Activated B cell treated with CpG ODN at 0.5 μM for 24 hours (primary cell): ENCODE results near the gene MTFP1. TPM values are rescaled to one million over a fixed set of nuclear protein-coding genes. Genes with fewer than 3 reads are reported as not detected.

Experiments
- ATAC-seq: fragments of 200-7000 bp; cut with Tn5 transposase; one replicate; pipeline ENCODE4 v1.10.0; 2021; ENCODE audit warnings: low read depth, mild to moderate bottlenecking, moderate library complexity
- CTCF ChIA-PET: fragments of 350-600 bp; sonication (Branson Sonifier 250); formaldehyde crosslinking; loops from one replicate; lab custom pipeline; 2021; ENCODE audit warnings: antibody characterized with exemption; lab: Charles Lee
- POLR2A ChIA-PET: fragments of 350-600 bp; sonication (Branson Sonifier 250); formaldehyde crosslinking; loops from one replicate; lab custom pipeline; 2021; ENCODE audit warnings: antibody characterized with exemption; lab: Charles Lee
- DNase-seq: peaks from one replicate; pipeline ENCODE4 v3.0.0; 2022
- H3K27ac Mint-ChIP-seq: one replicate; pipeline ENCODE4 v1.8.0; 2020; ENCODE audit warnings: mixed read lengths
- H3K27me3 Mint-ChIP-seq: one replicate; pipeline ENCODE4 v1.8.0; 2021; ENCODE audit warnings: mixed read lengths
- H3K36me3 Mint-ChIP-seq: one replicate; pipeline ENCODE4 v1.8.0; 2021; ENCODE audit warnings: low read depth, mixed read lengths
- H3K4me1 Mint-ChIP-seq: one replicate; pipeline ENCODE4 v1.8.0; 2021; ENCODE audit warnings: mixed read lengths
- H3K4me3 Mint-ChIP-seq: one replicate; pipeline ENCODE4 v1.8.0; 2020; ENCODE audit warnings: mild to moderate bottlenecking, mixed read lengths
- H3K9me3 Mint-ChIP-seq: one replicate; pipeline ENCODE4 v1.8.0; 2020; ENCODE audit warnings: mixed read lengths
- CTCF ChIP-seq: fragments of 200-600 bp; IDR thresholded peaks from one replicate; pipeline ENCODE4 v1.8.0; 2022; ENCODE audit warnings: antibody characterized with exemption, mild to moderate bottlenecking
- intact Hi-C: fragments of 100-400 bp; cut with micrococcal nuclease; formaldehyde crosslinking; loops from one replicate; pipeline ENCODE4 v1.15.1; 2024
- total RNA-seq: library from RNA; stranded (reverse); gene quantifications from 2 replicates; pipeline ENCODE4 v1.2.3, GENCODE V29; 2022

MTFP1 gene
- total RNA-seq, 1 donor from 2014 or later: 33.9 TPM

- H3K9me3 Mint-ChIP-seq: no peaks in the 10 kb centered on the region
- ATAC-seq (no peak), DNase-seq (no peak)
- H3K4me3 Mint-ChIP-seq: peak overlapping the region; percentile 97
- no peak for TF ChIP-seq CTCF
- ChIA-PET CTCF (interaction anchor here (0.8 to 4.1 kb wide), 9 partner anchors 9 to 161 kb away, joined by 3 to 35 read pairs (median 4); partner anchors contain the start of genes CCDC157, RNF215 and SF3A1), POLR2A (interaction anchor here (0.9 to 4.4 kb wide), 22 partner anchors 10 to 922 kb away, joined by 3 to 42 read pairs (median 5); partner anchors contain the start of genes ASCC2, CASTOR1, CCDC157 and PATZ1)
- peaks cover 32% of the 10 kb centered on the region for H3K36me3 Mint-ChIP-seq
- no peaks in the 10 kb centered on the region for H3K27me3 Mint-ChIP-seq
- H3K4me1 Mint-ChIP-seq: peaks cover 47% of the 10 kb centered on the region
- H3K27ac Mint-ChIP-seq: peak overlapping the region; percentile 96
- intact Hi-C loops: loop anchor here (1.0 to 10.0 kb wide), 7 partner anchors 167 to 1037 kb away; partner anchors contain the start of genes AP1B1, NF2, NIPSNAP1 and PES1
These were observed 838 bp upstream of the MTFP1 start for GRCh38 chr22:30424534-30425326.

GRCh38 chr22:30425327-30425615 lies 297 bp upstream of the MTFP1 start:
- peaks cover 35% of the 10 kb centered on the region for H3K36me3 Mint-ChIP-seq
- ATAC-seq: no peak
- H3K4me1 Mint-ChIP-seq: peaks cover 47% of the 10 kb centered on the region
- ChIA-PET CTCF (interaction anchor here (1.2 to 4.1 kb wide), 6 partner anchors 9 to 162 kb away, joined by 3 to 35 read pairs (median 6); no protein-coding TSS in a partner anchor), POLR2A (interaction anchor here (0.9 to 4.4 kb wide), 9 partner anchors 10 to 921 kb away, joined by 3 to 42 read pairs (median 5); partner anchors contain the start of genes CASTOR1, CCDC157, PATZ1 and SEC14L2)
- intact Hi-C loops: loop anchor here (2.0 to 10.0 kb wide), 3 partner anchors 660 to 844 kb away; partner anchors contain the start of genes NF2, NIPSNAP1 and SMTN
- no peaks in the 10 kb centered on the region for H3K9me3 Mint-ChIP-seq
- no peak for DNase-seq
- no peaks in the 10 kb centered on the region for H3K27me3 Mint-ChIP-seq
- no peak for TF ChIP-seq CTCF
- H3K27ac Mint-ChIP-seq: peak overlapping the region; percentile 87
- H3K4me3 Mint-ChIP-seq: peak overlapping the region; percentile 94

DNA sequence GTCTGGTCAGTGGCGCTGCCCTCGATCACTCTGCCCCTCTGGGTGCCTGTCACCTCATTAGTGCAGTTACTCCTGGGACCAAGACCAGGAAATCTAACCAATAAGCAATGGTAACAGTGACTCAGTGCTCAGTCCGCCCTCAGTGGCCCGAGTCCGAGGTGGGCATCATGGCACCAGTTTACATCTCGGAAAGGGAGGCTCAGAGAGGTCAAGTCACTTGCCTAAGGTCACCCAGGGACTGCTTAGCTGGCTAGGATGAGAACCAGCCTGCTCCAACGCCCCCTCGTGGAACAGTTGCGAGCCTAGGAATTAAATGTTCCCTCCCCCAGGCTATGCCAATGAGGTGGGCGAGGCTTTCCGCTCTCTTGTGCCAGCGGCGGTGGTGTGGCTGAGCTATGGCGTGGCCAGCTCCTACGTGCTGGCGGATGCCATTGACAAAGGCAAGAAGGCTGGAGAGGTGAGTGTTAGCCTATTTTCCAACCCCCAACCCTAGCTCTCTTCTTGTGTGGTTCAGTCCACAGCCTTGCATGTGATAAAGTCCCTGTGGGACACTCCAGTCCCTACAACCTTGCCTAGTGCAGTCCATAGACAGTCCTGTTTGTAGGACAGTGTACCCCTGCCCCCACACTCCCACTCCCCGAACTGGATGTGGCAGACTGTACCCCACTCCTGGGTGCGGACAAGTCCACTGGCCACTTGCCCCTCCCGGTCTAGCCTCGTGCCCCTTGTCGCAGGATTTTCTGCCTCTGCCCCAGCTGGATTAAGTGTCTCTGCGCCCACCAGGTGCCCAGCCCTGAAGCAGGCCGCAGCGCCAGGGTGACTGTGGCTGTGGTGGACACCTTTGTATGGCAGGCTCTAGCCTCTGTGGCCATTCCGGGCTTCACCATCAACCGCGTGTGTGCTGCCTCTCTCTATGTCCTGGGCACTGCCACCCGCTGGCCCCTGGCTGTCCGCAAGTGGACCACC lies 1.1 kb downstream of the MTFP1 start:
- Mint-ChIP-seq H3K36me3 (peaks cover 29% of the 10 kb centered on the region), H3K27me3 (no peaks in the 10 kb centered on the region), H3K27ac (peak overlapping the region; percentile 87), H3K9me3 (no peaks in the 10 kb centered on the region), H3K4me3 (peak overlapping the region; percentile 94), H3K4me1 (peaks cover 47% of the 10 kb centered on the region)
- ChIA-PET CTCF (interaction anchor here (0.7 to 4.1 kb wide), 8 partner anchors 8 to 139 kb away, joined by 3 to 35 read pairs (median 4); partner anchors contain the start of genes RNF215 and SEC14L2), POLR2A (interaction anchor here (0.7 to 4.4 kb wide), 7 partner anchors 8 to 913 kb away, joined by 3 to 42 read pairs (median 4); partner anchors contain the start of genes CASTOR1, CCDC157, SF3A1 and SLC35E4)
- DNase-seq: peak; percentile 67
- peak; percentile 32 for TF ChIP-seq CTCF
- peak; percentile 37 for ATAC-seq
- intact Hi-C loops: loop anchor here (1.0 to 10.0 kb wide), 7 partner anchors 9 to 822 kb away; partner anchors contain the start of genes CASTOR1, NF2, SF3A1 and SMTN

DNA sequence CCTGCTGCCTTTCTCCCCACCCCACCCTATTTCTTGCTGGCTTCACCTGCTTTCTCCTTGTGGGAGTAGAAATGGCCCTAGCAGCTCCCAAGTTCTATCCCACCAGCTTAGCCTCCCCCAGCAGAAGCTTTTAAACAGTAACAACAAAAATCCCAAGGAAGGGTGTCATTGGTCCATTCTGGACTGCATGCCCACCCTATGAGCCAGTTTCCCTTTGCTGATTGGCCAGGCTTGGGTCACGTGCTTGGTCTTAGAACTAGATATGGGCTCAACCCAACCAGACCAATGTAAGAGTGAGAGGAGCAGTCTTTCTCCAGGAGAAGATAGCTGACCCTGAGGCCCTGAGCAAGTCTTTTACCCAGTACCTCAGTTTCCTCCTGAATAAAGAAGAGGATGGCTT lies 2.3 kb downstream of the MTFP1 start:
- no peak overlapping the region for H3K4me3 Mint-ChIP-seq
- TF ChIP-seq CTCF: no peak
- DNase-seq: no peak
- ChIA-PET CTCF (no interaction called here), POLR2A (no interaction called here)
- H3K27ac Mint-ChIP-seq: no peak overlapping the region
- H3K9me3 Mint-ChIP-seq: no peaks in the 10 kb centered on the region
- H3K36me3 Mint-ChIP-seq: peaks cover 29% of the 10 kb centered on the region
- no peaks in the 10 kb centered on the region for H3K27me3 Mint-ChIP-seq
- peaks cover 36% of the 10 kb centered on the region for H3K4me1 Mint-ChIP-seq
- intact Hi-C loops: loop anchor here (10.0 kb wide), 2 partner anchors 657 to 823 kb away; partner anchors contain the start of genes NF2 and SMTN
- ATAC-seq: no peak
